HepG2 (cell line): Measurements from ENCODE around the gene ZNHIT1. TPM values are rescaled to one million over a fixed set of nuclear protein-coding genes. Genes with fewer than 3 reads are reported as not detected.

ENCODE experiments used
- ARNT ChIP-seq: fragments of 450-650 bp; IDR thresholded peaks from 2 replicates; pipeline ENCODE4 v1.6.1; 2017
- ATF4 ChIP-seq, 2 experiments: fragments of 450-650 bp in 1 of 2; sonication (generic) in 1 of 2; formaldehyde crosslinking; IDR thresholded peaks; 2 replicates each; pipeline versions ENCODE4 v1.5.0 to v1.8.0; 2020 to 2022; ENCODE audit warnings: mild to moderate bottlenecking in 1 of 2, missing genetic modification reagents in 1 of 2
- ELF3 ChIP-seq: IDR thresholded peaks from 2 replicates; pipeline ENCODE4 v1.6.1; 2016; ENCODE audit warnings: missing genetic modification reagents, missing compliant biosample characterization
- ETS1 ChIP-seq: sonication (generic); formaldehyde crosslinking; IDR thresholded peaks from 2 replicates; pipeline ENCODE4 v1.4.0; 2020; ENCODE audit warnings: missing genetic modification reagents
- NFE2L1 ChIP-seq: sonication (generic); formaldehyde crosslinking; IDR thresholded peaks from 2 replicates; pipeline ENCODE4 v1.4.0; 2020; ENCODE audit warnings: missing genetic modification reagents, mild to moderate bottlenecking, borderline replicate concordance
- SALL2 ChIP-seq: sonication (generic); formaldehyde crosslinking; IDR thresholded peaks from 2 replicates; pipeline ENCODE4 v1.8.1; 2023; ENCODE audit warnings: mild to moderate bottlenecking, missing genetic modification reagents, inconsistent platforms
- SIN3A ChIP-seq: IDR thresholded peaks from 2 replicates; pipeline ENCODE4 v1.6.1; 2011; ENCODE audit warnings: low read depth, mild to moderate bottlenecking, control low read depth, low read length, borderline replicate concordance
- ZFP91 ChIP-seq: sonication (generic); formaldehyde crosslinking; IDR thresholded peaks from 2 replicates; pipeline ENCODE4 v1.9.0; 2022; ENCODE audit warnings: missing genetic modification reagents, mild to moderate bottlenecking, borderline replicate concordance
- ZNF121 ChIP-seq: sonication (generic); formaldehyde crosslinking; IDR thresholded peaks from 2 replicates; pipeline ENCODE4 v1.5.0; 2020; ENCODE audit warnings: mild to moderate bottlenecking, missing genetic modification reagents
- ZNF557 ChIP-seq: sonication (generic); formaldehyde crosslinking; IDR thresholded peaks from 2 replicates; pipeline ENCODE4 v1.4.0; 2020; ENCODE audit warnings: missing genetic modification reagents
- ZNF687 ChIP-seq: sonication (generic); formaldehyde crosslinking; IDR thresholded peaks from 2 replicates; pipeline ENCODE4 v1.5.1; 2020; ENCODE audit warnings: mild to moderate bottlenecking, missing genetic modification reagents, moderate library complexity
- ZNF713 ChIP-seq: sonication (generic); formaldehyde crosslinking; IDR thresholded peaks from 2 replicates; pipeline ENCODE4 v1.4.0; 2020; ENCODE audit warnings: mild to moderate bottlenecking, missing genetic modification reagents
- ZNF737 ChIP-seq: sonication (generic); formaldehyde crosslinking; IDR thresholded peaks from 2 replicates; pipeline ENCODE4 v1.5.0; 2020; ENCODE audit warnings: missing genetic modification reagents, mild to moderate bottlenecking, borderline replicate concordance
- ZNF883 ChIP-seq: sonication (generic); formaldehyde crosslinking; IDR thresholded peaks from 2 replicates; pipeline ENCODE4 v1.5.1; 2020; ENCODE audit warnings: mild to moderate bottlenecking, missing genetic modification reagents; ENCODE audit errors: not compliant biosample characterization
- polyA plus RNA-seq, 8 experiments: library from polyadenylated mRNA; depleted of rRNA in 3 of 8; stranded (reverse) in 7 of 8; unstranded in 1 of 8; fragments of >200 nt; fragmentation: Illumina TruSeq in 4 of 8; extraction: Trizol in 4 of 8; gene quantifications; 2 replicates each; pipeline versions ENCODE4 v1.2.1 to v1.2.3, GENCODE V29; 2011 to 2016; ENCODE audit warnings: low read depth in 4 of 8, missing spikeins in 1 of 8, mixed read lengths in 1 of 8; ENCODE audit not compliant: insufficient read depth in 1 of 8
- total RNA-seq, 5 experiments: library from RNA; depleted of rRNA; stranded (reverse); fragments of >200 nt; fragmentation: Illumina TruSeq; extraction: Trizol; gene quantifications; 2 replicates each; pipeline ENCODE4 v1.2.3, GENCODE V29; 2016; ENCODE audit warnings: low read depth in 1 of 5

ZNHIT1 gene
- total and polyA plus RNA-seq, 2 of the 13 experiments (the other 11 are each of a cell fraction or from before 2014, with no cell fraction given), result 32.5 to 64.5 TPM

GRCh38 chr7:101200504-101200861 is 17.5 kb upstream of the ZNHIT1 start (continued):
- TF ChIP-seq ZFP91 (CRISPR knock-in tag) (peak; percentile 37; the same call in 1 of the 2 replicates), ARNT (no peak), ZNF687 (peak; percentile 41), SIN3A (no peak), ZNF713 (CRISPR knock-in tag) (0 out of 2 replicates have a peak, but pooled peaks have one; percentile 29), ZNF737 (CRISPR knock-in tag) (0 out of 2 replicates have a peak, but pooled peaks have one; percentile 11), ATF4 (CRISPR knock-in tag; IDR thresholded peaks at IDR 0.05) (no peak), ZNF557 (CRISPR knock-in tag) (peak; percentile 50; the same call in 1 of the 2 replicates), SALL2 (CRISPR knock-in tag) (0 out of 2 replicates have a peak, but pooled peaks have one; percentile 12), ZNF121 (CRISPR knock-in tag) (0 out of 2 replicates have a peak, but pooled peaks have one; percentile 1), NFE2L1 (CRISPR knock-in tag) (peak; percentile 6; the same call in 1 of the 2 replicates), ELF3 (no peak), ZNF883 (CRISPR knock-in tag) (peak; percentile 38), ETS1 (CRISPR knock-in tag) (0 out of 2 replicates have a peak, but pooled peaks have one; percentile 5)
